Mucosa of descending colon (tissue), 3 donors: ENCODE results near the gene ANKRD55. TPM values are rescaled to one million over a fixed set of nuclear protein-coding genes. Genes with fewer than 3 reads are reported as not detected.
"Not testable (repeated sequence)": the region's sequence is repeated elsewhere in the genome, so short reads cannot be mapped to it uniquely, and the experiment has no call there.

Experiments used
- ATAC-seq: fragments of 200-7000 bp; cut with Tn5 transposase; one replicate; pipeline ENCODE4 v1.9.1; 2020; ENCODE audit warnings: mild to moderate bottlenecking, moderate library complexity
- DNase-seq, 3 donors: peaks; one replicate each; pipeline ENCODE4 v3.0.0-alpha.2; 2020
- H3K36me3 ChIP-seq: fragments of 200-600 bp; one replicate; pipeline ENCODE4 v1.8.0; 2021; ENCODE audit warnings: low read depth, mild to moderate bottlenecking
- H3K4me1 ChIP-seq: fragments of 200-600 bp; one replicate; pipeline ENCODE4 v1.8.0; 2021; ENCODE audit warnings: low read depth, mild to moderate bottlenecking
- H3K4me3 ChIP-seq: fragments of 200-600 bp; one replicate; pipeline ENCODE4 v1.8.0; 2021; ENCODE audit warnings: mild to moderate bottlenecking
- H3K9me3 ChIP-seq: fragments of 200-600 bp; one replicate; pipeline ENCODE4 v1.8.0; 2021; ENCODE audit warnings: mild to moderate bottlenecking
- CTCF ChIP-seq: fragments of 200-600 bp; IDR thresholded peaks from one replicate; pipeline ENCODE4 v1.8.0; 2022; ENCODE audit warnings: antibody characterized with exemption, mild to moderate bottlenecking
- intact Hi-C, 2 donors: fragments of 100-400 bp; cut with DNase I in 1 of 2; cut with micrococcal nuclease in 1 of 2; formaldehyde crosslinking; loops; one replicate each; pipeline versions ENCODE4 v1.11.0 to v1.11.1; 2022; cut with DNase I, micrococcal nuclease
- total RNA-seq, 3 donors: library from RNA; stranded (reverse); fragmentation: NEBNext Ultra II Directional in 2 of 3; extraction: Animal tissue kit (Norgen Biotek cat#: 25700) in 2 of 3; gene quantifications; one replicate each; pipeline versions ENCODE4 v1.2.1 to v1.2.4, GENCODE V29; 2021 to 2023
- donor health status: DM: no; HTN: no; CAD: no; lungs with moderate emphysema.
- donor health status: DM: no; HTN: no; CAD: no.
- donor health status: DM: no; HTN: yes; CAD: no.

ANKRD55 gene
- total RNA-seq, 3 donors from 2014 or later = 0.31 TPM; not detected in 2

GRCh38 chr5:56245481-56245880 lies 12.4 kb upstream of the ANKRD55 start:
- ATAC-seq (no peak), DNase-seq (no peak)
- H3K4me1 ChIP-seq = no peaks in the 10 kb centered on the region
- no peaks in the 10 kb centered on the region for H3K36me3 ChIP-seq
- H3K9me3 ChIP-seq = peaks cover 7% of the 10 kb centered on the region
- no peak for TF ChIP-seq CTCF
- intact Hi-C loops = no loop called here
- no peak overlapping the region for H3K4me3 ChIP-seq

- no peak for DNase-seq
- peaks cover 7% of the 10 kb centered on the region for H3K9me3 ChIP-seq
- ATAC-seq = no peak
These were observed 11.5 kb upstream of the ANKRD55 start for GRCh38 chr5:56244627-56245026.

GRCh38 chr5:56242271-56242670 lies 9.1 kb upstream of the ANKRD55 start:
- H3K4me3 ChIP-seq, DNase-seq, H3K4me1 ChIP-seq, ATAC-seq, H3K36me3 ChIP-seq, intact Hi-C loops, H3K9me3 ChIP-seq: not testable (repeated sequence)

More at GRCh38 chr5:56244627-56245026, 11.5 kb upstream of the ANKRD55 start:
- intact Hi-C loops = no loop called here
- no peaks in the 10 kb centered on the region for H3K4me1 ChIP-seq
- no peaks in the 10 kb centered on the region for H3K36me3 ChIP-seq
- no peak overlapping the region for H3K4me3 ChIP-seq
- no peak for TF ChIP-seq CTCF

GRCh38 chr5:56232538-56232937 lies 592 bp downstream of the ANKRD55 start:
- no peaks in the 10 kb centered on the region for H3K36me3 ChIP-seq
- ATAC-seq = no peak
- intact Hi-C loops = no loop called here
- no peaks in the 10 kb centered on the region for H3K9me3 ChIP-seq
- no peaks in the 10 kb centered on the region for H3K4me1 ChIP-seq
- no peak for TF ChIP-seq CTCF
- no peak for DNase-seq
- H3K4me3 ChIP-seq = no peak overlapping the region

GRCh38 chr5:56230576-56230975 lies 2.6 kb downstream of the ANKRD55 start:
- intact Hi-C loops = no loop called here
- no peaks in the 10 kb centered on the region for H3K36me3 ChIP-seq
- H3K4me1 ChIP-seq = no peaks in the 10 kb centered on the region
- DNase-seq (no peak), ATAC-seq (no peak)
- TF ChIP-seq CTCF = no peak
- no peaks in the 10 kb centered on the region for H3K9me3 ChIP-seq
- no peak overlapping the region for H3K4me3 ChIP-seq

- DNase-seq (no peak), ATAC-seq (no peak)
- intact Hi-C loops = no loop called here
- H3K4me1 ChIP-seq = no peaks in the 10 kb centered on the region
- no peaks in the 10 kb centered on the region for H3K9me3 ChIP-seq
- H3K4me3 ChIP-seq = no peak overlapping the region
- no peak for TF ChIP-seq CTCF
- no peaks in the 10 kb centered on the region for H3K36me3 ChIP-seq
These were observed 4.0 kb downstream of the ANKRD55 start for GRCh38 chr5:56229111-56229510.
